ENCODE results near the gene PSKH1. TPM values are rescaled to one million over a fixed set of nuclear protein-coding genes. Genes with fewer than 3 reads are reported as not detected.

PSKH1 gene
- total and polyA plus RNA-seq, 2 experiments from 2014 or later = 29.2 to 44.6 TPM

DNA sequence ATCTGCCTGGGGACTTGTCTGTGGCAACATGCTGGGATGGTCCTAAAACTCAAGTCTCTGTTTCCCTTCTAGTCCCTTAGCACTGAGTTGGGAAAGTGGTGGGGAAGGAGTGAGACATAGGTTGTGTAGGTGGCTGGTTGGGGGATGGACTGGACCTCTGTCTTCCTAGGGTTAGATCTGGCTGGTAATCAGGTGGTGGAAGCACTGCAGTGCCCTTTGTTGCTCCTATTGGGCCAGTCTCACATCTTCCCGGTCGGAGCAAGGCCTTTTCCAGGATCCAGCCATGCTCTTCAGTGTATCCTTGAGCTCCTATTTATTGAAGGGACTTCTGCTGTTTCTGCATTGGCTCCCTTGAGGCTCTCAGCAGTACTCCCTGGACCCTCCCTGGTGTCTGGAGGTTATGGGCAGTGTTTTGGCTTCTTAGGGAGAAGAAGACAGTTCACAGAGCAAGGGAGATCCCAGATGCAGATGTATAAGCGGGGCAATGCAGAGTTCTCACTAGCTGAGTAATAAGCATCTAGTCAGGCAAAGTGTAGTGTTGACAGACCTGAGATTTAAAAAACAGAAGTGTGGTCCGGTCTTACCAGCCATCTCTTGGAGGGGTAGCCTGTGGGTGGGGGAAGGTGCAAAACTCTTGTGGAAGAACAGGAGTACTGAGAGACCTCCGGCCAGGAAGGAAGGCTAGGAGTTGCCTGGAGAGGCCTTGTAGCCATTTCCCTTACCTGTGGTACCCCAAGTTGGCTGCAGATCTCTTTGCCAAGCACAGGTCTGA, 47.6 kb upstream of the PSKH1 start:
- no peak overlapping the region for H2AFZ ChIP-seq
- 73% methylated on average over 5 of the region's 5 CpGs for WGBS (ENCODE audit: low lambda C conversion rate, missing lambda C conversion rate)
- peak overlapping the region; percentile 89 for H3K4me2 ChIP-seq
- peaks cover 68% of the 10 kb centered on the region for H3K79me2 ChIP-seq
- H3K27me3 ChIP-seq = no peaks in the 10 kb centered on the region
- H3K36me3 ChIP-seq (replicated peaks; ENCODE audit: insufficient read depth, low read depth) = no peaks in the 10 kb centered on the region
- H3K9me2 ChIP-seq (replicated peaks; ENCODE audit: insufficient read depth) = no peaks in the 10 kb centered on the region
- peak overlapping the region; percentile 98 for H3K4me3 ChIP-seq
- no peak for DNase-seq (ENCODE audit: low spot score)
- no peaks in the 10 kb centered on the region for H3K9me3 ChIP-seq (ENCODE audit: low read depth)
- TF ChIP-seq, protein P1, sequence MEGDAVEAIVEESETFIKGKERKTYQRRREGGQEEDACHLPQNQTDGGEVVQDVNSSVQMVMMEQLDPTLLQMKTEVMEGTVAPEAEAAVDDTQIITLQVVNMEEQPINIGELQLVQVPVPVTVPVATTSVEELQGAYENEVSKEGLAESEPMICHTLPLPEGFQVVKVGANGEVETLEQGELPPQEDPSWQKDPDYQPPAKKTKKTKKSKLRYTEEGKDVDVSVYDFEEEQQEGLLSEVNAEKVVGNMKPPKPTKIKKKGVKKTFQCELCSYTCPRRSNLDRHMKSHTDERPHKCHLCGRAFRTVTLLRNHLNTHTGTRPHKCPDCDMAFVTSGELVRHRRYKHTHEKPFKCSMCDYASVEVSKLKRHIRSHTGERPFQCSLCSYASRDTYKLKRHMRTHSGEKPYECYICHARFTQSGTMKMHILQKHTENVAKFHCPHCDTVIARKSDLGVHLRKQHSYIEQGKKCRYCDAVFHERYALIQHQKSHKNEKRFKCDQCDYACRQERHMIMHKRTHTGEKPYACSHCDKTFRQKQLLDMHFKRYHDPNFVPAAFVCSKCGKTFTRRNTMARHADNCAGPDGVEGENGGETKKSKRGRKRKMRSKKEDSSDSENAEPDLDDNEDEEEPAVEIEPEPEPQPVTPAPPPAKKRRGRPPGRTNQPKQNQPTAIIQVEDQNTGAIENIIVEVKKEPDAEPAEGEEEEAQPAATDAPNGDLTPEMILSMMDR (IDR thresholded peaks at IDR 0.05; ENCODE audit: poor library complexity) = no peak
- no peak for TF ChIP-seq EZH2 (IDR thresholded peaks at IDR 0.05; ENCODE audit: borderline replicate concordance)
- TF ChIP-seq EZH2phosphoT487 (IDR thresholded peaks at IDR 0.05; ENCODE audit: low read depth, severe bottlenecking, unreplicated experiment) = no peak
- peaks cover 39% of the 10 kb centered on the region for H3K4me1 ChIP-seq (ENCODE audit: insufficient read depth)
- peaks cover 16% of the 10 kb centered on the region for H4K20me1 ChIP-seq (ENCODE audit: insufficient read depth, poor library complexity, severe bottlenecking)
- H3K27ac ChIP-seq = peak overlapping the region; percentile 99

DNA sequence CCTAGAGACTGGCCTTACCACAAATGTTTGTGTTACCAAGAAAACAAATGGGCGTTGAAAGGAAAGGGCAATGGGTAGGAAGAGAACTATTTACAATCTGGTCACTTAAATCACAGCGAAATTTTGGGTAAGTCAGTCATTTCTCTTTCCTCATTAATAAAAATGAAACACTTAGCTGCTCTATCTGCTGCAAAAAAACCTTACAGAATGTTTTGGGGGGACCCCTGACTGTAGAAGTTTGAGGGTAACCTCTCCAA, 47.1 kb upstream of the PSKH1 start:
- DNase-seq (ENCODE audit: low spot score) = no peak
- Histone ChIP-seq H3K79me2 (peaks cover 74% of the 10 kb centered on the region), H2AFZ (peak overlapping the region; percentile 77)

DNA sequence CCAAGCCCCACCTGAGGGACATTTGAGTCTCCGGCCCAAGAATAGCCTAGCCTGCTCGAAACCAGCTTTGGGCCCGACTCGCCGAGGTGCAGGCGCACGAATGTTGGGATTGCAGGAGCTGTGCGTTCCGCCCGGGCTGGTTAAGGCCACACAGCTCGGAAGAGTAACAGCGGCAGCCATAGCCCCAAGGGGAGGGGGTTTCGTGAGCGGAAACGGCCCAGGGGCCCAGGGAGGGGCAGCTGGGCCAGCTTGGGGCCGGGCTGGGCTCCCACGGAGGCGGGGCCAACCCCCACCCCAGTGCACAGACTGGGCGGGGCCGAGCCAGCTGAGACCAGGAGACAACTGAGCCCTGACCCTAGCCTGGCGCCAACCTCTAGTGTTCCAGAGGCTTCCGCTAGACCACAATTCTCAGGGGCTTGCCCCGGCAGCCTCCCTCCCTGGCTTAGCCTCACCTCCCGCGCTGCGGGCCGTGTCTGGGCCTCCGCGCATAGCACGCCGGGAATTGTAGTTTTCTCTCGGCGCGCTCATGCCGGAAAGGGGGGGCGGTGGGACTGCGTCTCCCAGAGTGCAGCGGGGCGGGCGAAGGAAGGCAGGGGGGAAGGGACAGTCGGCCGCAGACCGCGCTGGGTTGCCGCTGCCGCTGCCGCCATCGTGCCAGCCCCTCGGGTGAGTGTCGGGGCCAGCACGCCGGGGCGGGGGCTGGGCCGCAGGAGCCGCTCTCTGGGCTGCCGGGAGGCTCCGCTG, 46.6 kb upstream of the PSKH1 start, which contains the start of gene NUTF2:
Gene NUTF2 (plus strand): TSS at position 614 of the 744 bp plus-strand sequence. CDS start 18,198 bp downstream, outside the sequence.
- Histone ChIP-seq H3K27ac (peak within 1 kb of the TSS; percentile 99), H3K79me2 (peaks cover 79% of the 10 kb centered on the region), H3K4me2 (peak within 1 kb of the TSS; percentile 89), H4K20me1 (ENCODE audit: insufficient read depth, poor library complexity, severe bottlenecking) (peaks cover 21% of the 10 kb centered on the region), H3K9me3 (ENCODE audit: low read depth) (no peaks in the 10 kb centered on the region), H3K9me2 (replicated peaks; ENCODE audit: insufficient read depth) (no peaks in the 10 kb centered on the region), H3K27me3 (no peaks in the 10 kb centered on the region), H3K36me3 (replicated peaks; ENCODE audit: insufficient read depth, low read depth) (no peaks in the 10 kb centered on the region), H3K4me3 (peak within 1 kb of the TSS; percentile 98), H2AFZ (peak within 1 kb of the TSS; percentile 77), H3K4me1 (ENCODE audit: insufficient read depth) (peaks cover 39% of the 10 kb centered on the region)
- 1% methylated on average over 27 of the region's 57 CpGs for WGBS (ENCODE audit: low lambda C conversion rate, missing lambda C conversion rate)
- peak; percentile 97 for DNase-seq (ENCODE audit: low spot score)
- no peak for TF ChIP-seq EZH2 (IDR thresholded peaks at IDR 0.05; ENCODE audit: borderline replicate concordance)
- TF ChIP-seq, protein P1 (IDR thresholded peaks at IDR 0.05; ENCODE audit: poor library complexity) = no peak

More for the DNA sequence above, 47.1 kb upstream of the PSKH1 start:
- H3K27me3 ChIP-seq = no peaks in the 10 kb centered on the region
- TF ChIP-seq, protein P1 (IDR thresholded peaks at IDR 0.05; ENCODE audit: poor library complexity) = no peak
- no peak for TF ChIP-seq EZH2phosphoT487 (IDR thresholded peaks at IDR 0.05; ENCODE audit: low read depth, severe bottlenecking, unreplicated experiment)
- no peak for TF ChIP-seq EZH2 (IDR thresholded peaks at IDR 0.05; ENCODE audit: borderline replicate concordance)
- peak overlapping the region; percentile 99 for H3K27ac ChIP-seq
- H3K4me1 ChIP-seq (ENCODE audit: insufficient read depth) = peaks cover 39% of the 10 kb centered on the region
- no peaks in the 10 kb centered on the region for H3K9me2 ChIP-seq (replicated peaks; ENCODE audit: insufficient read depth)
- H3K4me2 ChIP-seq = peak overlapping the region; percentile 89
- H3K36me3 ChIP-seq (replicated peaks; ENCODE audit: insufficient read depth, low read depth) = no peaks in the 10 kb centered on the region
- 23% methylated on average over 2 of the region's 2 CpGs for WGBS (ENCODE audit: low lambda C conversion rate, missing lambda C conversion rate)
- peak overlapping the region; percentile 98 for H3K4me3 ChIP-seq
- peaks cover 20% of the 10 kb centered on the region for H4K20me1 ChIP-seq (ENCODE audit: insufficient read depth, poor library complexity, severe bottlenecking)
- H3K9me3 ChIP-seq (ENCODE audit: low read depth) = no peaks in the 10 kb centered on the region
